ENCODE data around the gene STRA6.

Gene STRA6

GRCh38 chr15:74226761-74227540 is 24.4 kb upstream of the STRA6 start:
- DNase-seq (ENCODE audit: low read depth), result no peak

- DNase-seq (ENCODE audit: low read depth), result no peak
Measured at GRCh38 chr15:74225928-74226327, 23.3 kb upstream of the STRA6 start.

- DNase-seq (ENCODE audit: low read depth), result no peak
Measured at GRCh38 chr15:74222240-74223119, 19.9 kb upstream of the STRA6 start.

GRCh38 chr15:74221399-74222239 is 19.0 kb upstream of the STRA6 start:
- DNase-seq (ENCODE audit: low read depth), result no peak

GRCh38 chr15:74220475-74221248 is 18.1 kb upstream of the STRA6 start:
- no peak for DNase-seq (ENCODE audit: low read depth)

GRCh38 chr15:74217907-74218885 is 15.6 kb upstream of the STRA6 start:
- DNase-seq (ENCODE audit: low read depth), result no peak

- DNase-seq (ENCODE audit: low read depth), result no peak
Measured at GRCh38 chr15:74216949-74217348, 14.4 kb upstream of the STRA6 start.

GRCh38 chr15:74215958-74216357 is 13.4 kb upstream of the STRA6 start:
- no peak for DNase-seq (ENCODE audit: low read depth)

- no peak for DNase-seq (ENCODE audit: low read depth)
Measured at GRCh38 chr15:74214324-74215021, 11.9 kb upstream of the STRA6 start.

- no peak for DNase-seq (ENCODE audit: low read depth)
Measured at GRCh38 chr15:74213858-74214284, 11.3 kb upstream of the STRA6 start.

- DNase-seq (ENCODE audit: low read depth), result no peak
Measured at GRCh38 chr15:74212494-74212893, 9.9 kb upstream of the STRA6 start.

GRCh38 chr15:74211656-74212055 is 9.1 kb upstream of the STRA6 start:
- no peak for DNase-seq (ENCODE audit: low read depth)

- DNase-seq (ENCODE audit: low read depth), result no peak
Measured at GRCh38 chr15:74210729-74211128, 8.1 kb upstream of the STRA6 start.

GRCh38 chr15:74209997-74210671 is 7.5 kb upstream of the STRA6 start:
- no peak for DNase-seq (ENCODE audit: low read depth)

GRCh38 chr15:74209560-74209958 is 7.0 kb upstream of the STRA6 start:
- DNase-seq (ENCODE audit: low read depth), result no peak

GRCh38 chr15:74208901-74209559 is 6.4 kb upstream of the STRA6 start:
- DNase-seq (ENCODE audit: low read depth), result no peak

GRCh38 chr15:74208496-74208895 is 5.9 kb upstream of the STRA6 start:
- no peak for DNase-seq (ENCODE audit: low read depth)

GRCh38 chr15:74207652-74208440 is 5.3 kb upstream of the STRA6 start:
- no peak for DNase-seq (ENCODE audit: low read depth)
